OCI-LY7 (cell line): ENCODE measurements around the gene GID4.

ENCODE experiments used
- EZH2phosphoT487 ChIP-seq: fragments of 200-600 bp; sonication (generic); IDR thresholded peaks from 2 replicates; pipeline ENCODE4 v1.6.1; 2018; ENCODE audit warnings: low read depth, borderline replicate concordance, mild to moderate bottlenecking, mixed run types, antibody characterized with exemption, low read length, moderate library complexity, mixed read lengths
- TF ChIP-seq, protein P1 (sequence below): fragments of 200-600 bp; sonication (generic); conservative IDR thresholded peaks from 2 replicates; pipeline ENCODE4 v1.5.1; 2014; ENCODE audit warnings: mild to moderate bottlenecking, antibody characterized with exemption, low read length, moderate library complexity, mixed read lengths

DNA sequence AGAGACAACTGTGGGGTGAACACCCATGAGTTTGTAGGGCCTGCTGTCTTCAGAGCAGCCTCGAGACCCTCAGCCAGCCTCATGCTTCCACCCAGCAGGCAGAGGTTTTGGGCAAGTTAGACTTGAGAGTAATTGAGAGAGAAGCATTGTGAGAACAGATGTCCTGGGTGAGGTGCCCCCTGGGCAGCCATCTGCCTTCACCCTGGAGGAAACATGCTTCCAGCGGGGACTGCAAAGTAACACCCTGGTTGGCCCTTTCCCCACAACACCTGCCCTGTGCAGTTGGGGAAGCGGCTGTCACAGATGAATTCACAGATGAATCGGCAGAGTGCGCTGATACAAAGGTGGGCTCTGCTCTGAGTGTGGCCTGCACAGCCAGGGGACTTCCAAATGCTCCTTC is 23.6 kb upstream of the GID4 start:
- TF ChIP-seq, protein P1, sequence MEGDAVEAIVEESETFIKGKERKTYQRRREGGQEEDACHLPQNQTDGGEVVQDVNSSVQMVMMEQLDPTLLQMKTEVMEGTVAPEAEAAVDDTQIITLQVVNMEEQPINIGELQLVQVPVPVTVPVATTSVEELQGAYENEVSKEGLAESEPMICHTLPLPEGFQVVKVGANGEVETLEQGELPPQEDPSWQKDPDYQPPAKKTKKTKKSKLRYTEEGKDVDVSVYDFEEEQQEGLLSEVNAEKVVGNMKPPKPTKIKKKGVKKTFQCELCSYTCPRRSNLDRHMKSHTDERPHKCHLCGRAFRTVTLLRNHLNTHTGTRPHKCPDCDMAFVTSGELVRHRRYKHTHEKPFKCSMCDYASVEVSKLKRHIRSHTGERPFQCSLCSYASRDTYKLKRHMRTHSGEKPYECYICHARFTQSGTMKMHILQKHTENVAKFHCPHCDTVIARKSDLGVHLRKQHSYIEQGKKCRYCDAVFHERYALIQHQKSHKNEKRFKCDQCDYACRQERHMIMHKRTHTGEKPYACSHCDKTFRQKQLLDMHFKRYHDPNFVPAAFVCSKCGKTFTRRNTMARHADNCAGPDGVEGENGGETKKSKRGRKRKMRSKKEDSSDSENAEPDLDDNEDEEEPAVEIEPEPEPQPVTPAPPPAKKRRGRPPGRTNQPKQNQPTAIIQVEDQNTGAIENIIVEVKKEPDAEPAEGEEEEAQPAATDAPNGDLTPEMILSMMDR: no peak
- no peak for TF ChIP-seq EZH2phosphoT487
